Activated T-helper 2 cell treated with anti-CD3 and anti-CD28 coated beads, Interferon-gamma antibody, Interleukin-2, Interleukin-4, amounts not matched to agents 10 μg/mL and 5 μg/mL and 100 μg/mL, durations not matched to agents 14 hours and 24 hours and 36 hours (primary cell): ENCODE measurements around the gene DYNC1LI1. TPM values are rescaled to one million over a fixed set of nuclear protein-coding genes. Genes with fewer than 3 reads are reported as not detected.
"Not testable (repeated sequence)": the region's sequence is repeated elsewhere in the genome, so short reads cannot be mapped to it uniquely, and the experiment has no call there.

Experiments
- DNase-seq: peaks from one replicate; pipeline ENCODE4 v3.0.0; 2021; ENCODE audit warnings: low spot score
- H3K27ac Mint-ChIP-seq: one replicate; pipeline ENCODE4 v1.8.0; 2021; ENCODE audit warnings: mixed read lengths
- H3K27me3 Mint-ChIP-seq: one replicate; pipeline ENCODE4 v1.8.0; 2021; ENCODE audit warnings: low read depth, mixed read lengths
- H3K36me3 Mint-ChIP-seq: one replicate; pipeline ENCODE4 v1.8.0; 2021; ENCODE audit warnings: low read depth, mixed read lengths
- H3K4me1 Mint-ChIP-seq: one replicate; pipeline ENCODE4 v1.8.0; 2021; ENCODE audit warnings: low read depth, mixed read lengths
- H3K4me3 Mint-ChIP-seq: one replicate; pipeline ENCODE4 v1.8.0; 2021; ENCODE audit warnings: low read depth, mild to moderate bottlenecking, moderate library complexity, mixed read lengths
- H3K9me3 Mint-ChIP-seq: one replicate; pipeline ENCODE4 v1.8.0; 2021; ENCODE audit warnings: mixed read lengths
- intact Hi-C: fragments of 100-400 bp; cut with micrococcal nuclease; formaldehyde crosslinking; loops from one replicate; pipeline ENCODE4 v1.15.1; 2023
- total RNA-seq: library from RNA; stranded (reverse); gene quantifications from 2 replicates; pipeline ENCODE4 v1.2.3, GENCODE V29; 2022

The DYNC1LI1 gene
- total RNA-seq, 1 donor from 2014 or later, result 38.2 TPM

DNA sequence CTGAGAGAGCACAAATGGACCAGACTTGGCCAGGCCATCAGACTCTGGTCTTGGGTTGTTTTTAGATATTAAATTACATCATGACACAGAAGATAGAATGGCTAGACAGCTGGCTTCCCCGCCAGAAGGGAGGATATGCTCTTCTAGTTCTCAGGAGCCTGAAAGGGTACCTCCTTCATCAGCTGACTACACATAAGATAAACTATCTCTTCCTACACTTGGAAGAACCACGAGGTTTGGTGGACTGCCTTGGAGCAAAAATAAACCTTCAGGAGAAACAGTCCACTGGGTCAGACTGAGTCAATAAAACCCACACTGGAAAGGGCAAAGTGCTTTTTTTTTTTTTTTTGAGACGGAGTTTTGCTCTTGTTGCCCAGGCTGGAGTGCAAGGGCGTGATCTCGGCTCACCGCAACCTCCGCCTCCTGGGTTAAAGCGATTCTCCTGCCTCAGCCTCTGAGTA, 26.3 kb upstream of the DYNC1LI1 start:
- DNase-seq, result no peak
- Mint-ChIP-seq H3K4me1 (no peaks in the 10 kb centered on the region), H3K36me3 (no peaks in the 10 kb centered on the region), H3K9me3 (no peaks in the 10 kb centered on the region), H3K27ac (no peak overlapping the region), H3K4me3 (no peak overlapping the region), H3K27me3 (peaks cover 25% of the 10 kb centered on the region)
- intact Hi-C loops, result no loop called here

DNA sequence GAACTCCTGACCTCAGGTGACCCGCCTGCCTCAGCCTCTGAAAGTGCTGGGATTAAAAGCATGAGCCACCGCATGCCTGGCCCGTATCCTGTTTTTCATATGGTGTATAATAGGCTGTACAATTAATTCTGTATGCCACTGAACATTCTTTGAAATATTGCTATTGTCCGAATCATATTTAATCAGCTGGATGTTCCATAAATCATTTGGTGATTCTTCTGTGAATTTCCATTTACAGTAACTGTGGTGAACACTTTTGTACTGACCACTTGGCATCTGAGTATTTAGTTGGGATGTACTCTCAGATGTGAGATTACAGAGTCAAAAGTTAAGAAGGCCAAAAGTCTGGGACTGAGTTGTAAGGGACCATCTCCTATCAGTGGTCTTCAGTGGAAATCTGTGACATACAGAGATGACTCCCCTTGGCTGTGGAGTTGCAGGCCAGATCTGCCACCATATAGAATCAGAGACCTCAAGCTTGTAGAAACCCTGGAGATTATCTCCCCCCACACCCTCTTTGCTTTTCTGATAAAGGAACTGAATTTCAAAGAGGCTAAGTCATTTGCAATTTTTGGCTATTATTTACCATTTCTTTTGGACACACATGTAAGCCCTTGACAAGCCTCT, 25.7 kb upstream of the DYNC1LI1 start:
- Mint-ChIP-seq H3K27ac (no peak overlapping the region), H3K4me3 (no peak overlapping the region), H3K4me1 (no peaks in the 10 kb centered on the region)

DNA sequence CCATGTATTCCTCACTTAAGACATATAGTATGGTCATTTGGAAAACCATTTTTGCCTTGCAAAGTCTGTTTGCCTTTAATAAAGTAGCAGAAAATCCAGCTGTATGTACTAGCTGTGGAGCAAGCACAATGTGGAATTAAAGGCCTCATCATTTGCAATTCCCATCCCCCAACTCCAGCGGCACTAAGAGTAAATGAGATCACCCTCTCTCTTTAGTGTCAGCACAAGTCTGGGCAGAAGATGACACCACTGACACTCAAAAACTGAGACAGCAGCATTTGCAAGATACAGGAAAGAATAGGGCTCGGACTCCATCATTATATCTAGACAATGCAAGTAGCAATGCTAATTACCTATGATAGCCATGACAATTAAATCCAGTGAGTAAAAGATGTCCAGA, 24.7 kb upstream of the DYNC1LI1 start:
- no peaks in the 10 kb centered on the region for H3K36me3 Mint-ChIP-seq
- H3K4me3 Mint-ChIP-seq, result no peak overlapping the region
- no peaks in the 10 kb centered on the region for H3K9me3 Mint-ChIP-seq
- H3K27me3 Mint-ChIP-seq, result peaks cover 27% of the 10 kb centered on the region
- no peak for DNase-seq
- intact Hi-C loops, result no loop called here
- no peak overlapping the region for H3K27ac Mint-ChIP-seq
- no peaks in the 10 kb centered on the region for H3K4me1 Mint-ChIP-seq

More for the DNA sequence above, 25.7 kb upstream of the DYNC1LI1 start:
- peaks cover 27% of the 10 kb centered on the region for H3K27me3 Mint-ChIP-seq
- no peak for DNase-seq
- no peaks in the 10 kb centered on the region for H3K9me3 Mint-ChIP-seq
- intact Hi-C loops, result no loop called here
- H3K36me3 Mint-ChIP-seq, result no peaks in the 10 kb centered on the region

DNA sequence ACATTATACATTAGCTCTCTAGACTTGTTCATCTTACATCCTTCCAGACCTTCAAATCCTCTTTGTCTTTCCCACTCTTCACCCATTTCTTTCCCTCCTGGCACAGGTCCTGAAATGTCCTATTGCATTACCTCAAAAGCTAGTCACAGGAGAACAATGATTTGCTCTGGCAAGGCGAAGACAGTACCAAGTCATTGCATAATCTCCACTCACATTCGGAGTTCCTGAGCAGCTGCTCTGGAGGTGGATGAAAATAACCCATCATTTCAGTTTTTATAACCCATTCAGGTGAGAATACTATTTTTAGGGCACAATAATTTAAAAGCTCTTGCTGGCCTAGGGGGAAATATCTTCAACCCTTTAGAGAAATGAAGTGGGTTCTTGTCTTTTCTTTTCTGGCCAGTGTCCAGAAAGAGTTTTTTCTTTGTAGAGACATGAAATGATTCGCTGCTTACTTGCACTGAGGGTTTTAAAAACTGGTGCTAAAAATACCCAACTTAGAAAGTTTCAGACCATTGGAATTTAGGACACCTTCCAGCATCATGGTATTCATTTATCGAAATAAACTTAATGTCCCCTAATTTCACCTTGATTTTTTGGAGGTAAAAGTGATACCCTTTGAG, 23.4 kb upstream of the DYNC1LI1 start:
- Mint-ChIP-seq H3K4me1 (no peaks in the 10 kb centered on the region), H3K27me3 (peaks cover 27% of the 10 kb centered on the region)

DNA sequence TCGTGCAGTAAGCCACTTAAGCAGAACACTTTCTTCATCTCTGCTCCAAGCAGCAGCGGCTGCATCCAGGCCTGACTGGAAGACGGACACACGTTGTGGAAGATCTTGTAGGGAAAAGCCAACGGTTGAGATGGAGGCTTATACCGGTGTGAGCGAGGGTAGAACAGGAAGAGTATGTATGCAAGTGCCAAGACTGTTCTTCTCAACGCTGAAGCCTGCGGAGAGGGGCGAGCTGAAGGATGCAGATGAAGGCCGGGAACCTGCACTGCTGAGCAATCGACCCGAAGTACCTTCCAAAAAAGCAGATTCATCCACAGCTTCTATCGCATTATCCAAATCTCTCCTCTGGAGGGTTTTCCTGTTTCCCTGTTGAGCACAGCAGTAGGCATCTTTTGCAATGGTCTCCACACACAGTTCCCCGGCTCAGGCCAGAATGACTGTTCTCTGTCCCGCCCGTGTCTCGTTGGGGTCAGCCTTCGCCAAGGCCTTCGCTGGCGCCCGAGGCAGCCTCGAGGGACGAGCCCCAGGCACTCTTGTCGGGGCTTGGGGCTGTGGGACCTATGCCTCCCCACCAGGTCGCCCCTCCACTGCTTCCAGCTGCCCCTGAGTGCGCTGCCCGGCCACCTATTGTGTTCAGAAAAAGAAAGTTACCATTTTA, 22.2 kb upstream of the DYNC1LI1 start:
- Mint-ChIP-seq H3K27ac (no peak overlapping the region), H3K36me3 (no peaks in the 10 kb centered on the region), H3K4me3 (no peak overlapping the region), H3K9me3 (no peaks in the 10 kb centered on the region), H3K4me1 (no peaks in the 10 kb centered on the region), H3K27me3 (peaks cover 29% of the 10 kb centered on the region)
- intact Hi-C loops, result no loop called here
- no peak for DNase-seq

More for the DNA sequence above, 23.4 kb upstream of the DYNC1LI1 start:
- H3K36me3 Mint-ChIP-seq, result no peaks in the 10 kb centered on the region
- no peak for DNase-seq
- intact Hi-C loops, result no loop called here
- H3K9me3 Mint-ChIP-seq, result no peaks in the 10 kb centered on the region
- no peak overlapping the region for H3K27ac Mint-ChIP-seq
- H3K4me3 Mint-ChIP-seq, result no peak overlapping the region

DNA sequence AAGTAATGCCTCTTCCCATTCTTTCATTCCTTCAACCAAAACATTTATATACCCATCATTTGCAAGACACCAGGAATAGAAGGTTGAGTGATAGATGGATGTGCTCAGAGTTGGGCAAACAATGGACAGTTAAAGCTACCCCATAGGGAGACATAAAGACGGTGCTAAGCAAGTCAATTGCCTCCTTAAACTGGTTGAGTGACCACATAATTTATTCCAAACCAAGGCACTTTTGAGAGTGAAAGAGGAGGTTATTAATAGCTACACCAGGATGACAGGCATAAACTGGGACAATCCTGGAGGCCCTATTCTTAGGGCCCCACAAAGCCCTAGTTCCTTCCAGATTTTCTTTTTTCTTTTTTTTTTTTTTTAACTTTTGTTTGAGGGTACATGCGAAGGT, 21.4 kb upstream of the DYNC1LI1 start:
- Mint-ChIP-seq H3K4me3 (no peak overlapping the region), H3K9me3 (no peaks in the 10 kb centered on the region), H3K36me3 (no peaks in the 10 kb centered on the region), H3K27me3 (peaks cover 29% of the 10 kb centered on the region), H3K4me1 (no peaks in the 10 kb centered on the region), H3K27ac (no peak overlapping the region)
- intact Hi-C loops, result no loop called here
- DNase-seq, result no peak

DNA sequence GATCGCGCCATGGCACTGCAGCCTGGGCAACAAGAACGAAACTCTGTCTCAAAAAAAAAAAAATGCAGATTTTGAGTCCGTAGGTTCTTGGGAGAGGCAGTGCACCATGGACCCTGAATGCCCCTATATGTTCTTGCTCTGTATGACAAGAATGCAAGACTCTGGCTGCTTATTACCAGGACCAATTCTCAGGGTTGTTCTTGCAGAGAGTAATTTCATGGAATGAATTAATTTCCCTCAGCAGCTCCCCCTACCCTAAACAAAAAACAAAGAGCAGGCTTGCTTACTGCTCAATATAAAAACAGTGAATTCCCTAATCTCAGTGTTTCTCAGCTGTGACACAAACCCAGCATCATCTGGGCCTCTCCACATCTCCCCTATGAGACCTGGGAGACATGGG, 20.5 kb upstream of the DYNC1LI1 start:
- no peak for DNase-seq
- Mint-ChIP-seq H3K27me3 (peaks cover 25% of the 10 kb centered on the region), H3K4me3 (no peak overlapping the region), H3K4me1 (no peaks in the 10 kb centered on the region), H3K27ac (no peak overlapping the region), H3K9me3 (no peaks in the 10 kb centered on the region), H3K36me3 (no peaks in the 10 kb centered on the region)
- intact Hi-C loops, result no loop called here

DNA sequence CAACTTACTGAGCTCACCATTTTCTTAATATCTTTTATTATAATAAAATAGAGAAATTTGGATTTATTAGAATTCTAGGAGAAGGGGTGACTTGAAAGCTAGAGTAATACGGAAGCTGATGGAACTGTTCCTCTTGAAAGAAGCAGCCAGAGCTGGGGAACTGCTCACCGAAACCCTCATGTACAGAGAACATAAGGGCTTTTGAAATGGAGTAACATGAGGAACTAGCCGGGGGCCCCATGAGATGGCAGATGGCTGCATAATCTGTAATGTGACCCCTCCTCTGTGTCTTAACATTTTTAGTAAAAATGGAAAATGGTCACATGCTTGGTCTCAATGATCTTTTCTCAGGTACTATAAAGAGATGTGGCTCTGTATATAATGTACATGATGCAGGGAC, 15.7 kb upstream of the DYNC1LI1 start:
- DNase-seq, result no peak
- Mint-ChIP-seq H3K4me1 (no peaks in the 10 kb centered on the region), H3K36me3 (no peaks in the 10 kb centered on the region), H3K4me3 (no peak overlapping the region), H3K27me3 (peaks cover 17% of the 10 kb centered on the region), H3K9me3 (no peaks in the 10 kb centered on the region), H3K27ac (no peak overlapping the region)
- intact Hi-C loops, result no loop called here

DNA sequence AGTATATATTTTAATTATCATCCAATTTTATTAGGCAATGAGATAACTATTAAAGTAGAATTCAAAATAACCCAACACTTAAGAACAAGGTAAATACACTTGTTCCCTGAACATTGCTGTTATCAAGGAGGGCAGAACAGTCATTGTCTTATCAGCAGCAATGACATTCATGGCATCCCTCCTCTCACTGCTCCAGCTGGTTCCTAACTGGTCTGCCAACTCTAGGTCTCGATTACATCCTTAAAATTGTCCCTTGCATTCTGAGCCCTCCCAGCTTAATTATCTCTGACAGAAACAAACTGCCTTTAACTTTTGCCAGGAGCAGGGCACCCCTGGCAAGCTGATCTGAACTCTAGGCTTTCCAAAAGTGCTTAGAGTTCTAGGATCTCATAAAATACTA, 14.0 kb upstream of the DYNC1LI1 start:
- H3K4me3 Mint-ChIP-seq, result no peak overlapping the region

DNA sequence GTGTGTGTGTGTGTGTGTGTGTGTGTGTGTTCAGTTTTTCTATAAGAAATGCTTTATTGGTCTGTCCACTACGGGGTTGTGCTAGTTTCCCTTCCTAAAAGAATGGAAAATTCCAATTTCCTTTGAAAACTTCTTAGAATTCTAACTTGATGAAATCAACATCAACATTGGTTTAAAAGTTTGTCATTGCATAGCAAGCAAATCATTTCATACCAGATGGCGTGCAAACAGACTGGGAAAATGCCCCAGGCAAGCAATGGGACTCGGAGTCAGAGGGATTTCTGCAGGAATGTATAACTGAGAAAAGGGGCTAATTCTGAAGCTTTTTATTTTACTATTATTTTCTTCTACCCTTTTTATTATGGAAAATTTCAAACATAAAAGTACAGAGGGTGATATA, 13.1 kb upstream of the DYNC1LI1 start:
- no peaks in the 10 kb centered on the region for H3K4me1 Mint-ChIP-seq
- H3K36me3 Mint-ChIP-seq, result no peaks in the 10 kb centered on the region
- no peaks in the 10 kb centered on the region for H3K9me3 Mint-ChIP-seq
- no peak overlapping the region for H3K27ac Mint-ChIP-seq
- DNase-seq, result no peak
- intact Hi-C loops, result no loop called here
- no peak overlapping the region for H3K4me3 Mint-ChIP-seq
- peaks cover 10% of the 10 kb centered on the region for H3K27me3 Mint-ChIP-seq

More for the DNA sequence above, 14.0 kb upstream of the DYNC1LI1 start:
- DNase-seq, result no peak
- intact Hi-C loops, result no loop called here
- no peaks in the 10 kb centered on the region for H3K4me1 Mint-ChIP-seq
- H3K27ac Mint-ChIP-seq, result no peak overlapping the region
- H3K27me3 Mint-ChIP-seq, result peaks cover 13% of the 10 kb centered on the region
- no peaks in the 10 kb centered on the region for H3K36me3 Mint-ChIP-seq
- H3K9me3 Mint-ChIP-seq, result no peaks in the 10 kb centered on the region

DNA sequence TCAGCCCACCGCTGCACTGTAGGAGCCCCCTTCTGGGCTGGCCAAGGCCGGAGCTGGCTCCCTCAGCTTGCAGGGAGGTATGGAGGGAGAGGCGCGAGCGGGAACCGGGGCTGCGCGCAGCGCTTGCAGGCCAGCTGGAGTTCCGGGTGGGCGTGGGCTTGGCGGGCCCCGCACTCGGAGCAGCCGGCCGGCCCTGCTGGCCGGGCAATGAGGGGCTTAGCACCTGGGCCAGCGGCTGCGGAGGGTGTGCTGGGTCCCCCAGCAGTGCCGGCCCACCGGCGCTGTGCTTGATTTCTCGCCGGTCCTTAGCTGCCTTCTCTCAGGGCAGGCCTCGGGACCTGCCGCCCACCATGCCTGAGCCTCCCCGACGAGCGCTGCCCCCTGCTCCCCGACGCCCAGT, 8.0 kb upstream of the DYNC1LI1 start:
- H3K9me3 Mint-ChIP-seq, DNase-seq, H3K27ac Mint-ChIP-seq, H3K27me3 Mint-ChIP-seq, H3K4me3 Mint-ChIP-seq, H3K36me3 Mint-ChIP-seq: not testable (repeated sequence)
- intact Hi-C loops, result loop anchor here (10.0 kb wide), 2 partner anchors 144 to 866 kb away; partner anchors contain the start of gene UBP1
- peaks cover 13% of the 10 kb centered on the region for H3K4me1 Mint-ChIP-seq

DNA sequence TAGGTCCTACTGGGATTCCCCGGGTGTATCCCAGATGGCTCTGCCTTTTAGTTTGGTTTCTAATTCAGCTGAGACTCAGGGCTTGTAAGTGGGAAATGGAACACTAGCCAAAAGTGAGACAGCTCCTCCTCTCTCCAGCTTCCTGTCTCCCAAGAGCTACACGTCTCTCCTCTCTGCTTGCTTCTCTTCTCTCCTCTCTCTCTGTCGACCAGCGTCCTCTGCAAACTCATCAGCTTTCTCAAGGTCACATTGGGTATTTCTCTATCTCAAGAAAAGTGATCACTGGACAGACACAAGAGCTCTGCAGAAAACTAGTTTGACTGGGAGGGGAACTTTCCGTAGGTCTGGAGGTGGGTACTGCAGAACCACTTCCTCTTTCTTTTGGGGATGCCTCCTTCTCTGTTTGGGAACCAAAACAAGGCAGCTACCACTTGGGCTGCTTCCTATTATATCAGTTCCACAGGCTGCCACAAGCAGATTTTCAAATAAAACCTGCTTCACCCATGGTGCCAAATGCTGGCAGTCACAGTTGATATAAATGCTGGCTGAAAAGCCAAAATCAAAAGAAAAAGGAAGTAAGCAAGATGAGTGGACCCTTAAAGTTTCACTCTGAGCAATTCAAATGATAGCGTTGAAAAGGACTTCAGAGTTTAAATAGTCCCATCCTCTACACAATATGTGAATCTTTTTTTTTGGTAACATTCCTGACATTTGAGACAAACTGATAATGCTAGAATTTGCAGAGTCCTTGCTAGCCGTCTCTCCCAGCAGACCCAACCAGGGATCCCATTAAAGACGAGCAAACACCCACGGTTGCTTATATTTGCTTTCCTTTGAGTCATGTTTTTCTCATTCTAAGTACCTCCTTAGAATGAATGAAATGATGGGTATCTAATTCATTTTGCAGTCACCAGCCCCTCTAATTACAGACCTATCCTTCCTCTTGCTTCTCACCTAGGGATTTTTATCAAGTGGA, 7.2 kb upstream of the DYNC1LI1 start:
- H3K9me3 Mint-ChIP-seq, result no peaks in the 10 kb centered on the region
- no peaks in the 10 kb centered on the region for H3K27me3 Mint-ChIP-seq
- peak overlapping the region; percentile 82 for H3K27ac Mint-ChIP-seq
- peaks cover 13% of the 10 kb centered on the region for H3K4me1 Mint-ChIP-seq
- H3K36me3 Mint-ChIP-seq, result no peaks in the 10 kb centered on the region
- intact Hi-C loops, result loop anchor here (10.0 kb wide), 2 partner anchors 143 to 867 kb away; partner anchors contain the start of gene UBP1
- peak overlapping the region; percentile 38 for H3K4me3 Mint-ChIP-seq
- DNase-seq, result no peak
